ENCODE measurements around the gene UTS2R.
"Not testable (repeated sequence)": the region's sequence is repeated elsewhere in the genome, so short reads cannot be mapped to it uniquely, and the experiment has no call there.

- not testable (repeated sequence) for TF ChIP-seq GABPA (IDR thresholded peaks at IDR 0.05; ENCODE audit: low read depth); POLR2AphosphoS5 (IDR thresholded peaks at IDR 0.05; ENCODE audit: low read depth, low read length); EZH2phosphoT487 (IDR thresholded peaks at IDR 0.05; ENCODE audit: borderline replicate concordance, low read depth); USF2 (IDR thresholded peaks at IDR 0.05; ENCODE audit: borderline replicate concordance, low read depth, low read length); SMC3 (IDR thresholded peaks at IDR 0.05; ENCODE audit: low read depth, low read length); CTCF (IDR thresholded peaks at IDR 0.05); FOSL2 (IDR thresholded peaks at IDR 0.05; ENCODE audit: borderline replicate concordance, low read depth)
Observed at GRCh38 chr17:82381703-82382009, 10.1 kb downstream of the UTS2R start.
